Measurements from ENCODE around the gene C8G.

C8G gene

GRCh38 chr9:136925414-136926153 lies 19.5 kb upstream of the C8G start:
- CTCF ChIA-PET, result interaction anchor here (1.0 kb wide), 1 partner anchor 104 kb away, joined by 4 read pairs; no protein-coding TSS in a partner anchor

GRCh38 chr9:136926154-136926704 lies 18.8 kb upstream of the C8G start:
- no peak for DNase-seq (ENCODE audit: extremely low spot score)
- no peak for TF ChIP-seq L3MBTL2 (conservative IDR thresholded peaks at IDR 0.05)
- TF ChIP-seq FOXA1 (IDR thresholded peaks at IDR 0.05), result no peak
- TF ChIP-seq CTBP1 (IDR thresholded peaks at IDR 0.05; ENCODE audit: borderline replicate concordance), result no peak
- TF ChIP-seq BHLHE40 (IDR thresholded peaks at IDR 0.05; ENCODE audit: borderline replicate concordance), result no peak
- no peak for TF ChIP-seq FOXM1 (IDR thresholded peaks at IDR 0.05; ENCODE audit: borderline replicate concordance)
- no peak for TF ChIP-seq FOXK2 (IDR thresholded peaks at IDR 0.05)
- no peak for TF ChIP-seq SUZ12 (IDR thresholded peaks at IDR 0.05)
- TF ChIP-seq SP1 (IDR thresholded peaks at IDR 0.05), result no peak
- no peak for TF ChIP-seq ELF4 (IDR thresholded peaks at IDR 0.05)
- no peak for TF ChIP-seq LEF1 (IDR thresholded peaks at IDR 0.05; ENCODE audit: borderline replicate concordance)
- no peak for TF ChIP-seq NFRKB (IDR thresholded peaks at IDR 0.05)
- TF ChIP-seq, protein P1, sequence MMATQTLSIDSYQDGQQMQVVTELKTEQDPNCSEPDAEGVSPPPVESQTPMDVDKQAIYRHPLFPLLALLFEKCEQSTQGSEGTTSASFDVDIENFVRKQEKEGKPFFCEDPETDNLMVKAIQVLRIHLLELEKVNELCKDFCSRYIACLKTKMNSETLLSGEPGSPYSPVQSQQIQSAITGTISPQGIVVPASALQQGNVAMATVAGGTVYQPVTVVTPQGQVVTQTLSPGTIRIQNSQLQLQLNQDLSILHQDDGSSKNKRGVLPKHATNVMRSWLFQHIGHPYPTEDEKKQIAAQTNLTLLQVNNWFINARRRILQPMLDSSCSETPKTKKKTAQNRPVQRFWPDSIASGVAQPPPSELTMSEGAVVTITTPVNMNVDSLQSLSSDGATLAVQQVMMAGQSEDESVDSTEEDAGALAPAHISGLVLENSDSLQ (IDR thresholded peaks at IDR 0.05), result no peak
- ChIA-PET CTCF (no interaction called here), POLR2A (interaction anchor here (1.2 kb wide), 1 partner anchor 160 kb away, joined by 3 read pairs; no protein-coding TSS in a partner anchor)

More at GRCh38 chr9:136925414-136926153, 19.5 kb upstream of the C8G start:
- TF ChIP-seq BHLHE40 (IDR thresholded peaks at IDR 0.05; ENCODE audit: borderline replicate concordance) (no peak), TARDBP (IDR thresholded peaks at IDR 0.05) (no peak), CTBP1 (IDR thresholded peaks at IDR 0.05; ENCODE audit: borderline replicate concordance) (no peak), L3MBTL2 (conservative IDR thresholded peaks at IDR 0.05) (no peak)
- POLR2A ChIA-PET, result interaction anchor here (1.2 kb wide), 1 partner anchor 159 kb away, joined by 3 read pairs; no protein-coding TSS in a partner anchor
- DNase-seq (ENCODE audit: extremely low spot score), result no peak

DNA sequence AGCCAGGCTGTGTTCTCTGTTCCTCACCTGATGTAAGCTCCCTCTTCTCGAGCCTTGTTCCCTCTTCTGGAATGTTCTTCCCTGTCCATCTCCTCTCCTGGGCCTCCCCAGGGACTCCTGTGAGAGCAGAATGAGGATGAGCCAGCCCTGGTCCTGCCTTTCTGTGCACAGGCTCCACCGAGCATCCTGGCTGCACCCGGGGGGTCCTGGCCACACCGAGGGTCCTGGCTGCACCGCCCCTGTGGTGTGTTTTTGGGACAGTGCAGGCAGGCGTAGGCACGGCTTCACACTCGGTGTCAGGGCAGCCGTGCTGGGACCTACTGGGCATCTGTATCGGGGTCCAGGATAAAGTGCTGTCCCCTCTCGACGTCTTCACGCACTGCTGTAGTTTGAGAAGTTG lies 18.3 kb upstream of the C8G start:
- CTCF ChIA-PET, result no interaction called here
- TF ChIP-seq CTBP1 (IDR thresholded peaks at IDR 0.05; ENCODE audit: borderline replicate concordance) (no peak), TARDBP (IDR thresholded peaks at IDR 0.05) (no peak), ZNF384 (IDR thresholded peaks at IDR 0.05) (no peak), NFRKB (IDR thresholded peaks at IDR 0.05) (no peak), HDGF (IDR thresholded peaks at IDR 0.05; ENCODE audit: borderline replicate concordance) (no peak), L3MBTL2 (conservative IDR thresholded peaks at IDR 0.05) (no peak), ELF4 (IDR thresholded peaks at IDR 0.05) (no peak), SUZ12 (IDR thresholded peaks at IDR 0.05) (no peak), FOXA1 (IDR thresholded peaks at IDR 0.05) (no peak), FOXM1 (IDR thresholded peaks at IDR 0.05; ENCODE audit: borderline replicate concordance) (no peak), ARNT (IDR thresholded peaks at IDR 0.05) (no peak)
- POLR2A ChIA-PET, result interaction anchor here (1.2 kb wide), 1 partner anchor 160 kb away, joined by 3 read pairs; no protein-coding TSS in a partner anchor
- DNase-seq (ENCODE audit: extremely low spot score), result no peak

- no peak for DNase-seq (ENCODE audit: extremely low spot score)
- ChIA-PET CTCF (interaction anchor here (0.5 kb wide), 1 partner anchor 296 kb away, joined by 3 read pairs; no protein-coding TSS in a partner anchor), POLR2A (no interaction called here)
- TF ChIP-seq SUZ12 (IDR thresholded peaks at IDR 0.05) (no peak), ELF4 (IDR thresholded peaks at IDR 0.05) (no peak), BHLHE40 (IDR thresholded peaks at IDR 0.05; ENCODE audit: borderline replicate concordance) (no peak), FOXA1 (IDR thresholded peaks at IDR 0.05) (no peak), ZNF384 (IDR thresholded peaks at IDR 0.05) (no peak), CTBP1 (IDR thresholded peaks at IDR 0.05; ENCODE audit: borderline replicate concordance) (no peak), SP1 (IDR thresholded peaks at IDR 0.05) (no peak), L3MBTL2 (conservative IDR thresholded peaks at IDR 0.05) (no peak), FOXK2 (IDR thresholded peaks at IDR 0.05) (no peak), LEF1 (IDR thresholded peaks at IDR 0.05; ENCODE audit: borderline replicate concordance) (no peak)
These were observed 17.4 kb upstream of the C8G start for GRCh38 chr9:136927343-136928271.

DNA sequence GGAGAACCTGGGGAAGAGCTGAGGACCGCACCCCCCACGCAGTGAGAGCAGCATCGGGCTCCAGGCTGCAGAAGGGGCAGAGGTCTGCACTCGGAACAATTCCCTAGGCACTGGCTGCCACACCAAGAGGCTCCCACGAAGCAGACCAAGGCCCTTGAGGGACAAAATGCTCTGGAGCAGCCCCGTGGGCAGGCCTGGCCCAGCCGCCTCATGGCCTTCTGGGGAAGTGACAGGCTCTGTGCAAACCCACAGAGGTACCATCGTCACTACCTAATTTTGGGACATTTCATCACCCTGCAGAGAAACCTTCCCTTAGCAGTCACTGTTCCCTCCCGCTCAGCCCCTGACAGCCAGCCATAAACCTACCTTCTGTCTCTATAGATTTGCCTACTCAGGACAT lies 16.5 kb upstream of the C8G start:
- CTCF ChIA-PET, result no interaction called here
- DNase-seq (ENCODE audit: extremely low spot score), result no peak

DNA sequence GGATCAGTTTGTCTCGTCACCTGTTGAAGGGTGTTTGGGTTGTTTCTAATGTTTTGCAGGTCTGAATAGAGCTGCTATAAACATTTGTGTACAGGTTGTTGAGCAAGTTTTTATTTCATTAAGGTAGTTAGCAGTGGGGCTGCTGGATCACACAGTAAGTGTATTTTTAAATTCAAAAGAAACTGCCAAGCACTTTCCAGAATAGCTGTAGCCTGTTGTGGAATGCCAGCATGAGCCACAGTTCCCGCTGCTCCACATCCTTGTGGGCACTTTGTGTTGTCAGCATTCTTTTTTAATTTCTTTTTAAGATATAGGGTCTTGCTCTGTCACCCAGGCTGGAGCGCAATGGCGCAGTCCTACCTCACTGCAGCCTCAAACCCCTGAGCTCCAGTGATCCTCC lies 15.0 kb upstream of the C8G start:
- CTCF ChIA-PET, result no interaction called here
- POLR2A ChIA-PET, result no interaction called here

More for the DNA sequence above, 16.5 kb upstream of the C8G start:
- POLR2A ChIA-PET, result no interaction called here
- no peak for TF ChIP-seq L3MBTL2 (conservative IDR thresholded peaks at IDR 0.05)

GRCh38 chr9:136931611-136932130 lies 13.4 kb upstream of the C8G start:
- POLR2A ChIA-PET, result no interaction called here
- no peak for DNase-seq (ENCODE audit: extremely low spot score)
- CTCF ChIA-PET, result no interaction called here
- TF ChIP-seq FOXM1 (IDR thresholded peaks at IDR 0.05; ENCODE audit: borderline replicate concordance) (no peak), ZNF384 (IDR thresholded peaks at IDR 0.05) (no peak), L3MBTL2 (conservative IDR thresholded peaks at IDR 0.05) (no peak), HDGF (IDR thresholded peaks at IDR 0.05; ENCODE audit: borderline replicate concordance) (no peak), BHLHE40 (IDR thresholded peaks at IDR 0.05; ENCODE audit: borderline replicate concordance) (no peak)

More for the DNA sequence above, 15.0 kb upstream of the C8G start:
- TF ChIP-seq SUZ12 (IDR thresholded peaks at IDR 0.05) (no peak), CTBP1 (IDR thresholded peaks at IDR 0.05; ENCODE audit: borderline replicate concordance) (no peak), ARNT (IDR thresholded peaks at IDR 0.05) (no peak)
- no peak for DNase-seq (ENCODE audit: extremely low spot score)

Measured in HEK293T (cell line).